RPMI7951 (cell line): ENCODE measurements around the gene UPF2. TPM values are rescaled to one million over a fixed set of nuclear protein-coding genes. Genes with fewer than 3 reads are reported as not detected.
A peak's percentile ranks its signal among the peaks of the same experiment; 100 is the strongest.
"Not testable (repeated sequence)": the region's sequence is repeated elsewhere in the genome, so short reads cannot be mapped to it uniquely, and the experiment has no call there.

Experiments
- DNase-seq: peaks from one replicate; pipeline ENCODE4 v3.0.0-alpha.2; 2012; ENCODE audit warnings: low read depth
- total RNA-seq: library from RNA; depleted of rRNA; stranded (reverse); fragments of >200 nt; shearing (Covaris generic); gene quantifications from 2 replicates; pipeline ENCODE4 v1.2.3, GENCODE V29; 2014

Gene UPF2
- total RNA-seq, 1 experiment from 2014 or later = 14.4 TPM

DNA sequence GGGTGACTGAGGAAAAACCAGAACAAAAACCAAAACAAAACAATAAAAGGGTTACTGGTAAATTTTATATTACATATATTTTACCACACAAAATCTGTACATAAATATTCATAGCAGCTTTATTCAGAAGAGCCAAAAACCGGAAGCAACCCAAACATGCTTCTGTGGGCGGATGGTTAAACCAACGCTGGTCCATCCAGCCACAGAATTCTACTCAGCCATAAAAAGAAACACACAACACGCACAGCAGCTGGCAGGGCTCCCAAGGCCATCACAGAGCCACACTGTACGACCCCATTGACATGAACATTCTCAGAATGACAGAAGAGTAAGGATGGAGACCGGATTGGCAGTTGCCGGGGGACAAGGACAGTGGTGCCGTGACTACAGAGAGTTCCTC, 135.9 kb downstream of the UPF2 start:
- no peak for DNase-seq

- DNase-seq = no peak
Observed at GRCh38 chr10:11902646-11903045, 140.0 kb downstream of the UPF2 start.

GRCh38 chr10:11901833-11902475, 140.7 kb downstream of the UPF2 start:
- DNase-seq = no peak

GRCh38 chr10:11901454-11901832, 141.2 kb downstream of the UPF2 start:
- no peak for DNase-seq

GRCh38 chr10:11901036-11901301, 141.6 kb downstream of the UPF2 start:
- no peak for DNase-seq

GRCh38 chr10:11899067-11899876, 143.3 kb downstream of the UPF2 start:
- peak; percentile 17 for DNase-seq

GRCh38 chr10:11898372-11899066, 144.1 kb downstream of the UPF2 start:
- DNase-seq = peak; percentile 44

DNA sequence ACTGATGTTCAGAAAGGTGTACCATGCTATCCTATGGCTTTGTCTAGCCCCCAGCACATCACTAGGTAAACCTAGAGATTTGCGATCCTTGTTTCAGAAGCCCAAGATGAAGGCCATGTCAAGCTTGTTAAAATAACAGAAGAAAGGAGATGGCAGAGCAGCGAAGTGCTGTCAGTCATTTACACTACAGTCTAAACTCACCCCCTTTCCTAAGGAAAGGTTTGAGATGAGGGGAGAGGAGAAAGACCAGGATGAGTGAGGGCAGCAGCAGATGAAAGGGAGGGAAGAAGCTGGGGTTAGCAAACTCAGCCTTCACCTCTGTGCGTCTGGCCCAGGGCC, 144.6 kb downstream of the UPF2 start:
- no peak for DNase-seq

DNA sequence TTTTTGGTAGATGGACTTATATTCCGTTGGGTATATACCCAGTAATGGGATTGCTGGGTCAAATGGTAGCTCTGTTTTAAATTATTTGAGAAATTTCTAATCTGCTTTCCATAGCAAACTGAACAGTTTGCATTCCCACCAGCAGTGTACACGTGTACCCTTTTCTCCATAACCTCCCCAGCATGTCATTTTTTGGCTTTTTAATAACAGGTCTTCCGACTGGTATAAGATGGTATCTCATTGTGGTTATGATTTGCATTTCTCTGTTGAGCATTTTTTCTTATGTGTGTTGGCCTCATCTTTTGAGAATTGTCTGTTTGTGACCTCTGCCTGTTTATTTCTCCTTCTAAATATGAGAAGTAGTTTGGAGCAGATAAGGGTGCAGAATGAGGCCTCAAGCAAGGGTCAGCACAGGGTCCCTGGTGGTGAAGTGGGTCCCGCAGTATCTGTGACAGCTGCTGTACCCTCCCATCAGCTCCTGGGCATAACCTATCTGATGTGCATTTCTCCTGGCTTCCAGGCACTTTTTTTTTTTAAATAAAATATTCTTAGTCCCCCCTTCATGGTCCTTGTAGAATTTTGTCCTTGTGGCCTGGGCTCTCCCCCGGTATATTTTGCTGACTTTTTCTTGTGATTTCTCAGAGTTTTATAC, 145.9 kb downstream of the UPF2 start:
- DNase-seq = no peak

DNA sequence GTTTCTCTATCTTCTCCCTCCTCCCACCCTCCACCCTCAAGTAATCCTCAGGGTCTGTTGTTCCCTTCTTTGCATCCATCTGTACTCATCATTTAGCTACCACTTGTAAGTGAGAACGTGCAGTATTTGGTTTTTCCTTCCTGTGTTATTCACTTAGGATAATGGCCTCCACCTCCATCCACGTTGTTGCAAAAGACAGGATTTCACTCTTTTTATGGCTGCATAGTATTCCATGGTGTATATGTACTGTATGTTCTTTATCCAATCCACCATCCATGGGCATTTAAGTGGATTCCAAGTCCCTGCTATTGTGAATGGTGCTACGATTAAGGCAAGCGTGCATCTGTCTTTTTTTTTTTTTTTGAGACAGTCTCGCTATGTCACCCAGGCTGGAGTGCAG, 147.0 kb downstream of the UPF2 start:
- no peak for DNase-seq

DNA sequence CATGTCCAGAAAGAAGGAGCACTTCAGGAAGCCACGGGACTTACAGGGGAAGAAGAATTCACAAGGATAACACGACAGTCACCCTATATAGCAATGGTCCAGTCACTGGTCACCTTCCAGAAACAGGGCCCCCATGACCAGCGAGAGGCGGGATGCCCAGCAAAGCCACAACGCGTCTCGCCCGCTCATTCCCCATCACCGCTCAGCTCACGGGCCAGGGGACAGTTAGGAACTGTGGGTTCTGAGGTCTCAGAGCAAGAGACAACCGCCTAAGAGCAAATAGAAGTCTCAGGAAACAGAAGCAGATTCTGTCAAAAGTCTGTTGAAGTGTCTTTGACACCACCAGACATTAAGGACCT, 147.5 kb downstream of the UPF2 start:
- no peak for DNase-seq

GRCh38 chr10:11894381-11895107, 148.1 kb downstream of the UPF2 start:
- no peak for DNase-seq

DNA sequence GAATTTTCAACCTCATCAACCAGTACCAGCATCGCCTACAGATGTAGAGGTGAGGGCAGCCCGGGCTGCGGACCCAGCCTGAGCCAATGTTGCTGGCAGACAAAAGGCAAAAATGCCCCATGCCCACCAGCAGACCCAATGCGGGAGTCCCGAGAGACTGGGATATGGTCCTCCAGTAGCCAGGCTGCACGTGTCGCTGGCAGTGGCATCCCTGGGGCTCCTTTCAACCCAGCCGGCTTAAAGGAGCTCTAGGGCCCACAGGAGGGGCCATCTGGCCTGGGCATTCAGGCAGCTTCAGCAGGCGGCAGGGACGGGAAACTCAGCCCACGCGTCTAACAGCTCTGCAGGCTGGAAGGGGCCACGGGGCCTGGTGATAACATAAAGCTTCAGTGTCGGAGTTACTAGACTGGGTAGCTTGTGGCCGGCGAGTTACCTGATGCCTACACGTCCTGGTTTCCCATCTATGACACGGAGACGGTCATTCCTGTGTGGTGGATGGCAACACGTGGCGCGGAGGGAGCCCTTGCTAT, 148.8 kb downstream of the UPF2 start:
- DNase-seq = no peak

DNA sequence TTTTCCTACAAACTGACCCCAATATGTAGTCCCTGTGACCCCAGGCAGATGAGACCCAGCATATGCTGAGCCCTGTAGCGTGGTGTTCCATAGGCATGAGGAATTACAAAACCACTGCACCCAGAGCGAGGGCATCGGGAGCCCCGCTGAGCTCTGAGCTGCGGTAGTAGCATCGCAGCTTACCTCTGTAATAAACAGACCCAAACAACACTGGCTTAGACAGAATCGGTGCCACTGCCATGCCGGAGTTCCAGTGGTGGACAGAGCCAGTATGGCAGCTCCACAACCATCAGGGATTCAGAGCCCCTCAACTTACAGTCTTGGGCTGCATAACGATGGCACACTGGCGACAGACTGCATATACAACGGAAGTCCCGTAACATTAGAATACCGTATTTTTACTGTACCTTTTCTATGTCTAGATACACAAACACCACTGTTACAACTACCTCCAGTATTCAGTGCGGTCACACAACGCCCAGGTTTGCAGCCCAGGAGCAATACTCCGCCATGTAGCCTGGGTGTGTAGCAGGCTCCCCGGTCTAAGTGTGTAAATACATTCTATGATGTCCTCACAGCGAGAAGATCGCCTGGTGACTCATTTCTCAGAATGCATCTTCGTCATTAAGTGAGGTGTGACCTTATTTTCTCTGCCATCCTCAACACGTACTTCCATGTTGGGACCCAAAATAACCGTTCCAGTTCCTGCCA, 150.7 kb downstream of the UPF2 start:
- DNase-seq = no peak

DNA sequence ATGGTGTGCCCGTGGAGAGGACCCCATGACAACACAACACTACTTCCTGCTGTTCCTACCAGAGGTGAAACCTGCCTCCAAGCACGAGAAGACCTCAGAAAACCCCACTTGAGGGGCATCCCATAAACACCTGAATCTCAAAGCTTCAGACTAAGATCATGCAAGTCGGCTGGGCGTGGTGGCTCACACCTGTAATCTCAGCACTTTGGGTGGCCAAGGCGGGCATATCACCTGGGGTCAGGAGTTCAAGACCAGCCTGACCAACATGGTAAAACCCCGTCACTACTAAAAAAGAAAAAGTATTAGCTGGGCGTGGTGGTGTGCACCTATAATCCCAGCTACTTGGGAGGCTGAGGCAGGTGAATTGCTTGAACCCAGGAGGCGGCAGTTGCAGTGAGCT, 153.3 kb downstream of the UPF2 start:
- not testable (repeated sequence) for DNase-seq

DNA sequence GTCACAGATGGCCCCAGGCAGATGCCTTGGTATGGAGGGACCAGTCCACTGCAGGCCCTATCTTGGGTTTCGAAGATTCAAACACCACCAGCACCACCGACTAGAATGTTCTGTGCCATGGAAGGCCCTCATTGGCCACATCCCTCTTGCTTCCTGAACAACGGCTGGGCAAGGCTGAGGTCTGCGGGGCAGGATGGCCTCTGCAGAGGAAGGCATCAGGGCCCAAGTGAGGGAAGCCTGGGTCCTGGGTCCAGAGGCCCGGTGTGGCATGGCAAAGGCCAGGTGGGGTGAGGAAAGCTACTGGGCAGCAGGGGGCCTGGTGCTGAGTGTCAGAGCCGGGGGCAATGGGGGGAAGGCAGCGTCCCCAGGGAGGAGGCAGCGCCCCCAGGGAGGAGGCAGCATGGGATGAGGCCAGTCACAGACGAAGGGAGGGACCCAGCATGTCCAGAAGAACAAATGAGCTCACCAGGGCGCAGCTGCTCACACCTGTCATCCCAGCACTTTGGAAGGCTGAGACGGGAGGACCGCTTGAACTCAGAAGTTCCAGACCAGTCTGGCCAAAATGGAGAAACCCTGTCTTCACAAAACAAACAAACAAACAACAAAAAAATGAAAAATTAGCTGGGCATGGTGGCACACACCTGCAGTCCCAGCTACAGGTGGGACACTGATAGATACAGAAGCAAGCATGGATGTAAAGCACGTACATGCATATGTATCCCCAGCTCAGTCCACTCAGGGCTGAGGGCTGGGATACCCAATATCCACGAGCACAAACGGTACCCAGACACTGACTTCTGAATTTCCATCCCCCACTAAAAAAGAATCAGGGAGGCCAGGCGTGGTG, 155.0 kb downstream of the UPF2 start:
- no peak for DNase-seq

- peak; percentile 11 for DNase-seq
Observed at GRCh38 chr10:11886851-11887250, 155.8 kb downstream of the UPF2 start.

DNA sequence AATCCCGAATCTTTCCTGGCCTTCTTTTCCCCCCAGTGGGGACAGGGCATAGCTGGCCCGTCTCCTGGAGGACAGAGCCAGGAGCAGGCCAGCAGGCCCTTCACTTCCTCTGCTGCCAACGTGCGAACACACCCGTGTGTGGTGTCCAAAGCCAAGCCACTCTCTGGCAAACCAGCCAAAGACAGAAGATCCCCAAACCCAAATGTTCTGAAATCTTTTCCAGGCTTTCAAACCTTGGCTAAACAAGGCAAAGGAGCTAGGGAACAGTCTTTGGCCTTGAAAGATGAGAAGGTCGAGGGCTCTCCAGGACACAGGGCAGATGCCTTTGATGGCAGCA, 156.5 kb downstream of the UPF2 start:
- no peak for DNase-seq

- DNase-seq = no peak
Observed at GRCh38 chr10:11885437-11886137, 157.0 kb downstream of the UPF2 start.
